GM12878 (cell line): ENCODE results near the gene C2orf69. TPM values are rescaled to one million over a fixed set of nuclear protein-coding genes. Genes with fewer than 3 reads are reported as not detected.

Experiments
- ATAC-seq: fragments of 200-7000 bp; cut with Tn5 transposase; 3 replicates; pipeline ENCODE4 v1.9.1; 2020; ENCODE audit warnings: mild to moderate bottlenecking, moderate library complexity
- BruUV-seq: library from RNA; stranded (reverse); fragments of 400-500 nt; replicated peaks from 2 replicates; lab custom pipeline; 2021; lab: Mats Ljungman, UMichigan
- CTCF ChIA-PET: fragments of 300-600 bp; sonication (Branson Sonifier 250); formaldehyde crosslinking; extraction: SDS; loops from one replicate; lab custom pipeline; 2021; ENCODE audit warnings: inconsistent platforms; lab: Yijun Ruan, JAX
- POLR2A ChIA-PET: fragments of 350-600 bp; formaldehyde crosslinking; extraction: SDS; loops from one replicate; lab custom pipeline; 2021; ENCODE audit warnings: inconsistent platforms; lab: Charles Lee
- RAD21 ChIA-PET: fragments of 300-600 bp; sonication (Branson Sonifier 250); formaldehyde crosslinking; loops from one replicate; lab custom pipeline; 2023; ENCODE audit warnings: antibody characterized with exemption; ENCODE audit not compliant: unreplicated experiment; lab: Charles Lee
- SMC1A ChIA-PET: fragments of 300-600 bp; sonication (Branson Sonifier 250); formaldehyde crosslinking; loops from one replicate; lab custom pipeline; 2023; ENCODE audit not compliant: unreplicated experiment, uncharacterized antibody; lab: Charles Lee
- DNase-seq: peaks from one replicate; pipeline ENCODE4 v3.0.0-alpha.2; 2011; ENCODE audit warnings: low read depth, low spot score
- FAIRE-seq: peaks from 3 replicates; lab custom pipeline; 2011; peaks lifted over from hg19 to GRCh38; lab: Jason Lieb, UNC
- H2AFZ ChIP-seq: 2 replicates; pipeline ENCODE4 v1.6.0; 2011; ENCODE audit warnings: low read depth, low read length, control low read depth; ENCODE audit not compliant: control insufficient read depth
- H3K27ac ChIP-seq: 2 replicates; pipeline ENCODE4 v1.5.1; 2011; ENCODE audit warnings: control low read depth; ENCODE audit not compliant: control insufficient read depth, insufficient read depth
- H3K27me3 ChIP-seq, 2 experiments: replicated peaks in 1 of 2; 2 replicates each; pipeline versions ENCODE4 v1.6.0 to v1.6.1; 2011; ENCODE audit warnings: low read length in 1 of 2; ENCODE audit not compliant: control insufficient read depth in 2 of 2, insufficient read depth in 2 of 2
- H3K36me3 ChIP-seq, 2 experiments: 2 replicates each; pipeline ENCODE4 v1.5.1; 2011; ENCODE audit warnings: low read length in 1 of 2; ENCODE audit not compliant: control insufficient read depth in 2 of 2, insufficient read depth in 2 of 2
- H3K4me1 ChIP-seq: 2 replicates; pipeline ENCODE4 v1.6.1; 2011; ENCODE audit warnings: mild to moderate bottlenecking, low read length, moderate library complexity, mixed read lengths; ENCODE audit not compliant: control insufficient read depth, insufficient read depth
- H3K4me2 ChIP-seq: 2 replicates; pipeline ENCODE4 v1.6.0; 2011; ENCODE audit warnings: control low read depth; ENCODE audit not compliant: control insufficient read depth, insufficient read depth
- H3K4me3 ChIP-seq: fragments of 200-600 bp; sonication (generic); 2 replicates; pipeline ENCODE4 v1.5.1; 2016
- H3K79me2 ChIP-seq: 2 replicates; pipeline ENCODE4 v1.6.0; 2011; ENCODE audit warnings: low read length; ENCODE audit not compliant: control insufficient read depth, insufficient read depth
- H3K9ac ChIP-seq: 2 replicates; pipeline ENCODE4 v1.8.0; 2011; ENCODE audit warnings: low read length, control low read depth, mixed read lengths; ENCODE audit not compliant: control insufficient read depth, insufficient read depth
- H3K9me3 ChIP-seq: replicated peaks from 3 replicates; pipeline ENCODE4 v1.5.1; 2011; ENCODE audit warnings: mild to moderate bottlenecking, low read length; ENCODE audit not compliant: control insufficient read depth, insufficient read depth
- H4K20me1 ChIP-seq: 2 replicates; pipeline ENCODE4 v1.6.0; 2011; ENCODE audit not compliant: control insufficient read depth, insufficient read depth
- BACH1 ChIP-seq: fragments of 450-650 bp; IDR thresholded peaks from 2 replicates; pipeline ENCODE4 v1.6.1; 2017; ENCODE audit warnings: mild to moderate bottlenecking, borderline replicate concordance
- BRCA1 ChIP-seq: IDR thresholded peaks from 2 replicates; pipeline ENCODE4 v1.6.1; 2011; ENCODE audit warnings: low read depth, low read length, improper control_type of control experiment
- EGR1 ChIP-seq, 2 experiments: IDR thresholded peaks; 1 replicate in 1 of 2; 2 replicates in 1 of 2; pipeline ENCODE4 v1.6.1; 2011 to 2012; ENCODE audit warnings: low read depth in 2 of 2, low read length in 2 of 2, borderline replicate concordance in 1 of 2, mild to moderate bottlenecking in 1 of 2, moderate library complexity in 1 of 2
- HDAC6 ChIP-seq: fragments of 200-600 bp; sonication (generic); IDR thresholded peaks from one replicate; pipeline ENCODE4 v1.8.0; 2017; ENCODE audit warnings: antibody characterized with exemption; ENCODE audit not compliant: unreplicated experiment
- KAT2A ChIP-seq: conservative IDR thresholded peaks from 2 replicates; pipeline ENCODE4 v1.6.1; 2011; ENCODE audit warnings: low read depth, low read length; ENCODE audit not compliant: control insufficient read depth
- LARP7 ChIP-seq: fragments of 450-650 bp; IDR thresholded peaks from 2 replicates; pipeline ENCODE4 v1.6.1; 2017; ENCODE audit warnings: mild to moderate bottlenecking
- NR2C1 ChIP-seq: fragments of 450-650 bp; IDR thresholded peaks from 2 replicates; pipeline ENCODE4 v1.6.1; 2017; ENCODE audit warnings: antibody characterized with exemption, mild to moderate bottlenecking, moderate library complexity
- SMAD1 ChIP-seq: fragments of 450-650 bp; IDR thresholded peaks from 2 replicates; pipeline ENCODE4 v1.6.1; 2018; ENCODE audit warnings: mild to moderate bottlenecking, low read depth; ENCODE audit not compliant: partially characterized antibody
- SMARCA5 ChIP-seq: fragments of 450-650 bp; IDR thresholded peaks from 2 replicates; pipeline ENCODE4 v1.6.1; 2017; ENCODE audit warnings: mild to moderate bottlenecking
- YY1 ChIP-seq: IDR thresholded peaks from 2 replicates; pipeline ENCODE4 v1.6.1; 2011; ENCODE audit warnings: low read depth, mild to moderate bottlenecking, low read length
- WGBS: methylation state at CpG from one replicate; pipeline ENCODE4 v1.1.6; 2016; ENCODE audit warnings: low lambda C conversion rate; ENCODE audit not compliant: insufficient replicate concordance, insufficient coverage; ENCODE audit errors: missing lambda C conversion rate; 5-methylcytosine and 5-hydroxymethylcytosine counted together
- in situ Hi-C: fragments of 300-500 bp; cut with MboI; formaldehyde crosslinking; loops from 9 replicates; pipeline ENCODE4 v1.14.3; 2018; ENCODE audit warnings: mixed read lengths
- intact Hi-C: fragments of 100-400 bp; cut with micrococcal nuclease; formaldehyde crosslinking; loops from one replicate; pipeline ENCODE4 v1.14.2; 2022; ENCODE audit not compliant: unreplicated experiment
- polyA plus RNA-seq, 11 experiments: library from polyadenylated mRNA; depleted of rRNA in 4 of 11; unstranded in 6 of 11; stranded (reverse) in 5 of 11; fragments of >200 nt; fragmentation: Nextera tagmentation in 4 of 11; fragmentation: Illumina TruSeq in 1 of 11; extraction: Ambion mirVana in 4 of 11; extraction: Trizol in 1 of 11; gene quantifications; 1 replicate in 1 of 11; 2 replicates in 10 of 11; pipeline versions ENCODE4 v1.2.1 to v1.2.3, GENCODE V29; 2011 to 2016; ENCODE audit warnings: inconsistent platforms in 2 of 11, missing spikeins in 2 of 11, low read depth in 1 of 11
- total RNA-seq, 4 experiments: library from RNA; depleted of rRNA in 3 of 4; stranded (reverse); fragments of >200 nt in 3 of 4; fragmentation: Illumina TruSeq in 1 of 4; extraction: Trizol in 1 of 4; gene quantifications; 2 replicates each; pipeline versions ENCODE4 v1.2.1 to v1.2.3, GENCODE V29; 2013 to 2021
- TF ChIP-seq, protein P1 (sequence below): fragments of 450-650 bp; IDR thresholded peaks from 2 replicates; pipeline ENCODE4 v1.6.1; 2017; ENCODE audit warnings: mild to moderate bottlenecking
- TF ChIP-seq, protein P2 (sequence below): fragments of 450-650 bp; IDR thresholded peaks from 2 replicates; pipeline ENCODE4 v1.6.1; 2017; ENCODE audit warnings: mild to moderate bottlenecking, low read depth, inconsistent platforms; ENCODE audit not compliant: poor library complexity, severe bottlenecking
- TF ChIP-seq, protein P3 (sequence below): IDR thresholded peaks from 2 replicates; pipeline ENCODE4 v1.6.1; 2011; ENCODE audit warnings: borderline replicate concordance, low read depth, mild to moderate bottlenecking, moderate library complexity, mixed read lengths, low read length; ENCODE audit not compliant: insufficient read depth; ENCODE audit errors: extremely low read length
- TF ChIP-seq, protein P4 (sequence below): fragments of 450-650 bp; formaldehyde crosslinking; IDR thresholded peaks from 2 replicates; pipeline ENCODE4 v1.4.0; 2020; ENCODE audit warnings: mild to moderate bottlenecking, moderate library complexity

The C2orf69 gene
- total and polyA plus RNA-seq, 10 of the 15 experiments (the other 5 are each of a cell fraction or from before 2014, with no cell fraction given) = 6.3 to 20.3 (median 11.1) TPM

DNA sequence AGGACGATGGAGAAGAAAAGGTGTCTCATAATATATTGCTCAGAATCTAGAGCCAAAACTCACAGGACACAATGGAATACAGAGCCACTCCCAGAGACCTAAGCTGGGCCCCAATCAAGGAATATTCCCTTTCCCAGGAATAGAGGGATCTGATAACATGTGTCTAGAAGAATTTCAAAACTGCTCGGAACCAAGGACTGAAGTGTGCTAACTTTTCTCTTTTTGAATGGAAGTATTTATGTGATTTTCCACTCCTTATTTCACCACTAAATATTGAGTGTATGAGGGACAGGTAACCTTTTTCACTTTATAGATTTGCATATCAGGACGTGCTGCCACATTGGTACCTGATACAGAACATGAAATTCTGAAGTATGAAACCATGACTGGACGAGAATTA, 9.2 kb upstream of the C2orf69 start (continued):
- no peak for TF ChIP-seq KAT2A
- TF ChIP-seq SMARCA5 = no peak
- TF ChIP-seq YY1 = no peak
- no peak for TF ChIP-seq BACH1
- no peak for TF ChIP-seq EGR1 (IDR thresholded peaks at IDR 0.05; ENCODE audit: borderline replicate concordance in 1 of 2, low read depth in 2 of 2, low read length in 2 of 2)
- TF ChIP-seq, protein P1, sequence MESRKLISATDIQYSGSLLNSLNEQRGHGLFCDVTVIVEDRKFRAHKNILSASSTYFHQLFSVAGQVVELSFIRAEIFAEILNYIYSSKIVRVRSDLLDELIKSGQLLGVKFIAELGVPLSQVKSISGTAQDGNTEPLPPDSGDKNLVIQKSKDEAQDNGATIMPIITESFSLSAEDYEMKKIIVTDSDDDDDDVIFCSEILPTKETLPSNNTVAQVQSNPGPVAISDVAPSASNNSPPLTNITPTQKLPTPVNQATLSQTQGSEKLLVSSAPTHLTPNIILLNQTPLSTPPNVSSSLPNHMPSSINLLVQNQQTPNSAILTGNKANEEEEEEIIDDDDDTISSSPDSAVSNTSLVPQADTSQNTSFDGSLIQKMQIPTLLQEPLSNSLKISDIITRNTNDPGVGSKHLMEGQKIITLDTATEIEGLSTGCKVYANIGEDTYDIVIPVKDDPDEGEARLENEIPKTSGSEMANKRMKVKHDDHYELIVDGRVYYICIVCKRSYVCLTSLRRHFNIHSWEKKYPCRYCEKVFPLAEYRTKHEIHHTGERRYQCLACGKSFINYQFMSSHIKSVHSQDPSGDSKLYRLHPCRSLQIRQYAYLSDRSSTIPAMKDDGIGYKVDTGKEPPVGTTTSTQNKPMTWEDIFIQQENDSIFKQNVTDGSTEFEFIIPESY = no peak
- TF ChIP-seq LARP7 = no peak
- no peak for TF ChIP-seq HDAC6

DNA sequence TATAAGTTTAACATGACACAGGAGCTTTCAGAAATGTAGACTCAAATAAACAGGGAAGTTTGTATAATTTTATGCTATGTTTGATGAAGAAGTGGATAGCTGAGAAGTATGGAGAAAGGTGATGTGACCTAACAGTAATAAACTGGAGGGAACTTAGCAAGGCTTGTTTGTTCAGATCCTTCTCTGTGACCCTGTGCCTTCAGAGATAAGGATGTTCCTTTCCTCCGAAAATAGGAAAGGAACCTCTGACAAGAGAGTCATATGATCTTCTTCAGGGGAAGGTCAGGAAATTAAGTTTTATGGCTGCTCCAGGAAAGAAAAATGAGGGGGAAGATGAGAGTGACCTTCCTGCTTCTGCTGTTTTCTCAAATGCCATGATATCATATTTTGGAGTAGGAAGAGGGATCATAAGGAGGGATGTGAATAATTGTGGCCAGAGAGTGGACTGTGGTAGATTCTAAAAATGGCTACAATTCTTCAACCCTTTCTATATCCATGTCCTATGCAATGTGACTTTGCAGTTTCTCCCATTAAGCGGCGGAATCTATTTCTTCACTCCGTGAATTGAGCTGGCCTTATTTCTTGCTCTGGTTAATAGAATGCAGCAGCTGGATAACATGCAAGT, 8.5 kb upstream of the C2orf69 start:
- ChIA-PET SMC1A (interaction anchor here (1.2 kb wide), 1 partner anchor 37 kb away, joined by 4 read pairs; no protein-coding TSS in a partner anchor), CTCF (interaction anchor here (0.6 kb wide), 1 partner anchor 407 kb away, joined by 3 read pairs; no protein-coding TSS in a partner anchor), RAD21 (interaction anchor here (0.6 kb wide), 1 partner anchor 21 kb away, joined by 3 read pairs; no protein-coding TSS in a partner anchor), POLR2A (interaction anchor here (0.9 kb wide), 1 partner anchor 10 kb away, joined by 6 read pairs; no protein-coding TSS in a partner anchor)
- Histone ChIP-seq H3K9me3 (no peaks in the 10 kb centered on the region), H4K20me1 (no peaks in the 10 kb centered on the region), H2AFZ (no peak overlapping the region), H3K79me2 (no peaks in the 10 kb centered on the region), H3K27me3 (no peaks in the 10 kb centered on the region), H3K9ac (no peak overlapping the region), H3K36me3 (no peaks in the 10 kb centered on the region), H3K27ac (no peak overlapping the region), H3K4me3 (no peak overlapping the region), H3K4me2 (no peak overlapping the region), H3K4me1 (no peaks in the 10 kb centered on the region)
- 76% methylated on average over 4 of the region's 4 CpGs for WGBS
- in situ Hi-C loops = no loop called here
- no TSS peak for BruUV-seq
- no peak for DNase-seq
- intact Hi-C loops = no loop called here
- no peak for ATAC-seq
- FAIRE-seq = no peak
- TF ChIP-seq, protein P2, sequence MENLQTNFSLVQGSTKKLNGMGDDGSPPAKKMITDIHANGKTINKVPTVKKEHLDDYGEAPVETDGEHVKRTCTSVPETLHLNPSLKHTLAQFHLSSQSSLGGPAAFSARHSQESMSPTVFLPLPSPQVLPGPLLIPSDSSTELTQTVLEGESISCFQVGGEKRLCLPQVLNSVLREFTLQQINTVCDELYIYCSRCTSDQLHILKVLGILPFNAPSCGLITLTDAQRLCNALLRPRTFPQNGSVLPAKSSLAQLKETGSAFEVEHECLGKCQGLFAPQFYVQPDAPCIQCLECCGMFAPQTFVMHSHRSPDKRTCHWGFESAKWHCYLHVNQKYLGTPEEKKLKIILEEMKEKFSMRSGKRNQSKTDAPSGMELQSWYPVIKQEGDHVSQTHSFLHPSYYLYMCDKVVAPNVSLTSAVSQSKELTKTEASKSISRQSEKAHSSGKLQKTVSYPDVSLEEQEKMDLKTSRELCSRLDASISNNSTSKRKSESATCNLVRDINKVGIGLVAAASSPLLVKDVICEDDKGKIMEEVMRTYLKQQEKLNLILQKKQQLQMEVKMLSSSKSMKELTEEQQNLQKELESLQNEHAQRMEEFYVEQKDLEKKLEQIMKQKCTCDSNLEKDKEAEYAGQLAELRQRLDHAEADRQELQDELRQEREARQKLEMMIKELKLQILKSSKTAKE = no peak
- TF ChIP-seq, protein P3, sequence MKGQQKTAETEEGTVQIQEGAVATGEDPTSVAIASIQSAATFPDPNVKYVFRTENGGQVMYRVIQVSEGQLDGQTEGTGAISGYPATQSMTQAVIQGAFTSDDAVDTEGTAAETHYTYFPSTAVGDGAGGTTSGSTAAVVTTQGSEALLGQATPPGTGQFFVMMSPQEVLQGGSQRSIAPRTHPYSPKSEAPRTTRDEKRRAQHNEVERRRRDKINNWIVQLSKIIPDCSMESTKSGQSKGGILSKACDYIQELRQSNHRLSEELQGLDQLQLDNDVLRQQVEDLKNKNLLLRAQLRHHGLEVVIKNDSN = no peak
- TF ChIP-seq NR2C1 (no peak), SMAD1 (no peak), BRCA1 (no peak)
- TF ChIP-seq, protein P4, sequence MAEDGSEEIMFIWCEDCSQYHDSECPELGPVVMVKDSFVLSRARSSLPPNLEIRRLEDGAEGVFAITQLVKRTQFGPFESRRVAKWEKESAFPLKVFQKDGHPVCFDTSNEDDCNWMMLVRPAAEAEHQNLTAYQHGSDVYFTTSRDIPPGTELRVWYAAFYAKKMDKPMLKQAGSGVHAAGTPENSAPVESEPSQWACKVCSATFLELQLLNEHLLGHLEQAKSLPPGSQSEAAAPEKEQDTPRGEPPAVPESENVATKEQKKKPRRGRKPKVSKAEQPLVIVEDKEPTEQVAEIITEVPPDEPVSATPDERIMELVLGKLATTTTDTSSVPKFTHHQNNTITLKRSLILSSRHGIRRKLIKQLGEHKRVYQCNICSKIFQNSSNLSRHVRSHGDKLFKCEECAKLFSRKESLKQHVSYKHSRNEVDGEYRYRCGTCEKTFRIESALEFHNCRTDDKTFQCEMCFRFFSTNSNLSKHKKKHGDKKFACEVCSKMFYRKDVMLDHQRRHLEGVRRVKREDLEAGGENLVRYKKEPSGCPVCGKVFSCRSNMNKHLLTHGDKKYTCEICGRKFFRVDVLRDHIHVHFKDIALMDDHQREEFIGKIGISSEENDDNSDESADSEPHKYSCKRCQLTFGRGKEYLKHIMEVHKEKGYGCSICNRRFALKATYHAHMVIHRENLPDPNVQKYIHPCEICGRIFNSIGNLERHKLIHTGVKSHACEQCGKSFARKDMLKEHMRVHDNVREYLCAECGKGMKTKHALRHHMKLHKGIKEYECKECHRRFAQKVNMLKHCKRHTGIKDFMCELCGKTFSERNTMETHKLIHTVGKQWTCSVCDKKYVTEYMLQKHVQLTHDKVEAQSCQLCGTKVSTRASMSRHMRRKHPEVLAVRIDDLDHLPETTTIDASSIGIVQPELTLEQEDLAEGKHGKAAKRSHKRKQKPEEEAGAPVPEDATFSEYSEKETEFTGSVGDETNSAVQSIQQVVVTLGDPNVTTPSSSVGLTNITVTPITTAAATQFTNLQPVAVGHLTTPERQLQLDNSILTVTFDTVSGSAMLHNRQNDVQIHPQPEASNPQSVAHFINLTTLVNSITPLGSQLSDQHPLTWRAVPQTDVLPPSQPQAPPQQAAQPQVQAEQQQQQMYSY (CRISPR knock-in tag) = no peak
